Thyroid gland (tissue), 4 donors: Measurements from ENCODE around the gene INO80B. TPM values are rescaled to one million over a fixed set of nuclear protein-coding genes. Genes with fewer than 3 reads are reported as not detected.
A peak's percentile ranks its signal among the peaks of the same experiment; 100 is the strongest.

ENCODE experiments used
- DNase-seq, 2 donors: peaks; one replicate each; pipeline ENCODE4 v3.0.0-alpha.2; 2019
- H3K27ac ChIP-seq, 3 donors: fragments of 200-600 bp; sonication (generic); 1 replicate in 2 of 3; 2 replicates in 1 of 3; pipeline ENCODE4 v1.5.1; 2016 to 2019; ENCODE audit warnings: mild to moderate bottlenecking in 1 of 3, moderate library complexity in 1 of 3
- H3K27me3 ChIP-seq: fragments of 200-600 bp; sonication (generic); one replicate; pipeline ENCODE4 v1.5.1; 2019
- H3K36me3 ChIP-seq, 2 donors: fragments of 200-600 bp; sonication (generic); one replicate each; pipeline ENCODE4 v1.5.1; 2016 to 2019
- H3K4me1 ChIP-seq, 2 donors: fragments of 200-600 bp; sonication (generic); one replicate each; pipeline ENCODE4 v1.5.1; 2017 to 2019
- H3K4me3 ChIP-seq, 3 donors: fragments of 200-600 bp; sonication (generic); replicated peaks in 1 of 3; 1 replicate in 2 of 3; 2 replicates in 1 of 3; pipeline ENCODE4 v1.5.1; 2016; ENCODE audit warnings: mild to moderate bottlenecking in 1 of 3
- H3K9me3 ChIP-seq: fragments of 200-600 bp; sonication (generic); one replicate; pipeline ENCODE4 v1.5.1; 2017
- CTCF ChIP-seq, 6 experiments: fragments of 200-600 bp in 3 of 6; fragments of 450-650 bp in 3 of 6; sonication (generic) in 3 of 6; IDR thresholded peaks; one replicate each; pipeline ENCODE4 v1.5.1; 2016 to 2019; ENCODE audit warnings: antibody characterized with exemption in 6 of 6, mild to moderate bottlenecking in 2 of 6, inconsistent platforms in 1 of 6, moderate library complexity in 1 of 6
- POLR2A ChIP-seq, 2 donors: fragments of 450-650 bp; IDR thresholded peaks; one replicate each; pipeline ENCODE4 v1.6.1; 2017; ENCODE audit warnings: antibody characterized with exemption in 2 of 2, mild to moderate bottlenecking in 2 of 2, moderate library complexity in 1 of 2
- whole genome bisulfite sequencing, 2 donors: methylation state at CpG; one replicate each; pipeline ENCODE4 v1.1.5; 2017; 5-methylcytosine and 5-hydroxymethylcytosine counted together
- intact Hi-C: fragments of 100-400 bp; cut with DNase I; formaldehyde crosslinking; loops from one replicate; pipeline ENCODE4 v1.15.1; 2023
- total RNA-seq, 4 donors: library from RNA; depleted of rRNA; stranded (reverse); fragments of >200 nt; gene quantifications; one replicate each; pipeline ENCODE4 v1.2.3, GENCODE V29; 2016

INO80B gene
- total RNA-seq, 4 donors from 2014 or later = 19.9 to 74.4 (median 46.1) TPM

- peaks cover 12 to 14% of the 10 kb centered on the region in 2 donors for H3K4me1 ChIP-seq
Measured at GRCh38 chr2:74493546-74493945, 38.7 kb downstream of the INO80B start.

GRCh38 chr2:74495440-74495839 is 40.6 kb downstream of the INO80B start:
- Histone ChIP-seq H3K27ac (no peak overlapping the region), H3K4me1 (peaks cover 21 to 26% of the 10 kb centered on the region in 2 donors), H3K36me3 (peaks cover 19 to 33% of the 10 kb centered on the region in 2 donors), H3K4me3 (no peak overlapping the region), H3K27me3 (no peaks in the 10 kb centered on the region), H3K9me3 (no peaks in the 10 kb centered on the region)
- no peak for DNase-seq
- WGBS, 2 donors = 76 to 93% methylated on average over 1 of the region's 1 CpG
- intact Hi-C loops = no loop called here
- TF ChIP-seq POLR2A (IDR thresholded peaks at IDR 0.05) (no peak), CTCF (IDR thresholded peaks at IDR 0.05) (no peak)

More at GRCh38 chr2:74493546-74493945, 38.7 kb downstream of the INO80B start:
- Histone ChIP-seq H3K27ac (no peak overlapping the region), H3K9me3 (no peaks in the 10 kb centered on the region), H3K36me3 (peaks cover 25 to 40% of the 10 kb centered on the region in 2 donors), H3K4me3 (no peak overlapping the region), H3K27me3 (no peaks in the 10 kb centered on the region)
- intact Hi-C loops = no loop called here
- DNase-seq = no peak
- no peak for TF ChIP-seq POLR2A (IDR thresholded peaks at IDR 0.05)
- TF ChIP-seq CTCF (IDR thresholded peaks at IDR 0.05) = no peak
- WGBS, 2 donors = 92 to 95% methylated on average over 3 of the region's 3 CpGs

GRCh38 chr2:74496997-74497776 is 42.3 kb downstream of the INO80B start:
- peaks cover 1% of the 10 kb centered on the region for H3K27me3 ChIP-seq

GRCh38 chr2:74497777-74498499 is 43.1 kb downstream of the INO80B start:
- Histone ChIP-seq H3K27ac (no peak overlapping the region), H3K9me3 (no peaks in the 10 kb centered on the region), H3K27me3 (peaks cover 7% of the 10 kb centered on the region), H3K4me1 (peaks cover 26 to 29% of the 10 kb centered on the region in 2 donors), H3K4me3 (peak overlapping the region in 1 of 3 donors; percentile 19), H3K36me3 (peaks cover 0 to 8% of the 10 kb centered on the region in 2 donors)
- DNase-seq = peak; percentile 35 to 46
- no peak for TF ChIP-seq CTCF (IDR thresholded peaks at IDR 0.05)
- TF ChIP-seq POLR2A (IDR thresholded peaks at IDR 0.05) = no peak
- intact Hi-C loops = no loop called here
- WGBS, 2 donors = 2 to 5% methylated on average over 19 to 59 of the region's 61 CpGs

More at GRCh38 chr2:74496997-74497776, 42.3 kb downstream of the INO80B start:
- no peaks in the 10 kb centered on the region for H3K9me3 ChIP-seq
- TF ChIP-seq POLR2A (IDR thresholded peaks at IDR 0.05) (no peak), CTCF (IDR thresholded peaks at IDR 0.05) (no peak)
- 52 to 58% methylated on average over 19 of the region's 19 CpGs for WGBS, 2 donors
- peak overlapping the region in 1 of 3 donors; percentile 19 for H3K4me3 ChIP-seq
- no peak for DNase-seq
- H3K27ac ChIP-seq = no peak overlapping the region
- intact Hi-C loops = no loop called here
- H3K4me1 ChIP-seq = peaks cover 21 to 26% of the 10 kb centered on the region in 2 donors
- peaks cover 1 to 15% of the 10 kb centered on the region in 2 donors for H3K36me3 ChIP-seq
